Glutamatergic neuron (in vitro differentiated cells): Measurements from ENCODE around the gene HAPLN2. TPM values are rescaled to one million over a fixed set of nuclear protein-coding genes. Genes with fewer than 3 reads are reported as not detected.

Experiments used
- DNase-seq: peaks from one replicate; pipeline ENCODE4 v3.0.0; 2022
- H3K27ac Mint-ChIP-seq: one replicate; pipeline ENCODE4 v1.8.0; 2020; ENCODE audit warnings: mild to moderate bottlenecking, mixed read lengths, inconsistent platforms; ENCODE audit not compliant: unreplicated experiment
- H3K27me3 Mint-ChIP-seq: one replicate; pipeline ENCODE4 v1.8.0; 2020; ENCODE audit warnings: mild to moderate bottlenecking, moderate library complexity, mixed read lengths, inconsistent platforms; ENCODE audit not compliant: unreplicated experiment
- H3K36me3 Mint-ChIP-seq: one replicate; pipeline ENCODE4 v1.8.0; 2020; ENCODE audit warnings: mild to moderate bottlenecking, mixed read lengths, inconsistent platforms; ENCODE audit not compliant: unreplicated experiment
- H3K4me1 Mint-ChIP-seq: one replicate; pipeline ENCODE4 v1.8.0; 2020; ENCODE audit warnings: mild to moderate bottlenecking, low read depth, mixed read lengths, inconsistent platforms; ENCODE audit not compliant: unreplicated experiment
- H3K4me3 Mint-ChIP-seq: one replicate; pipeline ENCODE4 v1.8.0; 2020; ENCODE audit warnings: mild to moderate bottlenecking, mixed read lengths, inconsistent platforms; ENCODE audit not compliant: unreplicated experiment
- H3K9me3 Mint-ChIP-seq: one replicate; pipeline ENCODE4 v1.8.0; 2020; ENCODE audit warnings: mild to moderate bottlenecking, moderate library complexity, mixed read lengths, inconsistent platforms; ENCODE audit not compliant: unreplicated experiment
- total RNA-seq: library from RNA; stranded (reverse); fragmentation: NEBNext Ultra II Directional; extraction: Animal tissue kit (Norgen Biotek cat#: 25700); gene quantifications from one replicate; pipeline ENCODE4 v1.2.1, GENCODE V29; 2021; ENCODE audit not compliant: unreplicated experiment
- TF ChIP-seq, protein P1 (sequence below): fragments of 200-600 bp; sonication (generic); IDR thresholded peaks from one replicate; pipeline ENCODE4 v1.5.0; 2021; ENCODE audit not compliant: partially characterized antibody, unreplicated experiment

The HAPLN2 gene
- total RNA-seq, 1 donor from 2014 or later = 0.71 TPM

DNA sequence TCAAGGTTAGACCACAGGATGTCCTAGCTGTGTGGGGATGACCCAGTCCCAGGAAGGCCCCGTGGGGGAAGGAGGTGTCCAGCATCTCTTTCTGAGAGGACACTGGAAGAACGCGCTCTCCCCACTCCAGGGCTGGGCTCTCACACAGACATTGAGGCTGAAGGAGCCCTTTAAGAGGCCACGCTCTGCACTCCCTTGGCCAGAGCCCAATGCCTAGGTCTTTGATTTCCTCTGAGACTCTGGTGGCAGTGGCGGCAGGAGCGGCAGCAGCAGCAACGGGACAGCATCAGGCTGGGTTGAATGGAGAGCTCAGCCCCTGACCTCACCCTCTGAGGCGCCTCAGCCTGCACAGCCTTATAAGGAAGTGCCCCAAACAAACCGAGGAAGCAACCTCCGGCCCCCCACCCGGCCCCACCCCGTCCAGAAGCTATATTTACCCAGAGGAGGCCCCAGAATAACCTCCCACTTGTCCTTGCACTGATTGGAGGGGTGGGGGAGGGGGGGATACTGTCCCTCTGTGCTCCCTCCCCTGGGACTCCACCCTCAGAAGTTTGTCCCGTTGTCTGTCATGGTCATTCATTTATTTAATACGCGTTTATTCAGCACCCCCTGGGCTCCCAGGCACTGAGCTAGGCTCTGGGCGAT is 45.7 kb downstream of the HAPLN2 start:
- H3K4me3 Mint-ChIP-seq = peak overlapping the region; percentile 65
- H3K4me1 Mint-ChIP-seq = peaks cover 54% of the 10 kb centered on the region
- peaks cover 6% of the 10 kb centered on the region for H3K9me3 Mint-ChIP-seq
- TF ChIP-seq, protein P1, sequence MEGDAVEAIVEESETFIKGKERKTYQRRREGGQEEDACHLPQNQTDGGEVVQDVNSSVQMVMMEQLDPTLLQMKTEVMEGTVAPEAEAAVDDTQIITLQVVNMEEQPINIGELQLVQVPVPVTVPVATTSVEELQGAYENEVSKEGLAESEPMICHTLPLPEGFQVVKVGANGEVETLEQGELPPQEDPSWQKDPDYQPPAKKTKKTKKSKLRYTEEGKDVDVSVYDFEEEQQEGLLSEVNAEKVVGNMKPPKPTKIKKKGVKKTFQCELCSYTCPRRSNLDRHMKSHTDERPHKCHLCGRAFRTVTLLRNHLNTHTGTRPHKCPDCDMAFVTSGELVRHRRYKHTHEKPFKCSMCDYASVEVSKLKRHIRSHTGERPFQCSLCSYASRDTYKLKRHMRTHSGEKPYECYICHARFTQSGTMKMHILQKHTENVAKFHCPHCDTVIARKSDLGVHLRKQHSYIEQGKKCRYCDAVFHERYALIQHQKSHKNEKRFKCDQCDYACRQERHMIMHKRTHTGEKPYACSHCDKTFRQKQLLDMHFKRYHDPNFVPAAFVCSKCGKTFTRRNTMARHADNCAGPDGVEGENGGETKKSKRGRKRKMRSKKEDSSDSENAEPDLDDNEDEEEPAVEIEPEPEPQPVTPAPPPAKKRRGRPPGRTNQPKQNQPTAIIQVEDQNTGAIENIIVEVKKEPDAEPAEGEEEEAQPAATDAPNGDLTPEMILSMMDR = no peak
- DNase-seq = no peak
- peak overlapping the region; percentile 83 for H3K27ac Mint-ChIP-seq
- H3K36me3 Mint-ChIP-seq = no peaks in the 10 kb centered on the region
- H3K27me3 Mint-ChIP-seq = peaks cover 27% of the 10 kb centered on the region

DNA sequence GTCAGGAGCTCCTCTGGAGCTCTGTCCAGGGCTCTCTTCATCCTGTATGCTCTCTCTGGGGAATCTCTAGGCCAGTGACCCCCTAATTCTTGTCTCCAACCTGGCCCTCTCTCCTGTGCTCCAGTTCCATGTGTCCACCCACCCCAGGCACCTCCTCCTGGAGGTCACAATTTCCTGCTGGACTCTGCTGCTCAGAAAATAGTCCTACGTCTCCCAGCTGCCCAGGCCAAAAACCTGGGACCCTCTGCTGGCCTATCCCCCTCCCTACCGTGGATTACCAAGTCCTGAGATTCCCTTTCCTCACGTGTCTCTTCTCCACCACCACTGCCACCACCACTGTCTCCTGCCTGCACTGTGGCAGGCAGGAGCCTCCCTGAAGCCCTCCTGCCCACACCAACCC is 46.3 kb downstream of the HAPLN2 start:
- no peak for DNase-seq
- H3K36me3 Mint-ChIP-seq = no peaks in the 10 kb centered on the region
- TF ChIP-seq, protein P1 = no peak
- H3K4me3 Mint-ChIP-seq = peak overlapping the region; percentile 65
- peaks cover 6% of the 10 kb centered on the region for H3K9me3 Mint-ChIP-seq
- peaks cover 25% of the 10 kb centered on the region for H3K27me3 Mint-ChIP-seq
- H3K27ac Mint-ChIP-seq = peak overlapping the region; percentile 76
- peaks cover 50% of the 10 kb centered on the region for H3K4me1 Mint-ChIP-seq

DNA sequence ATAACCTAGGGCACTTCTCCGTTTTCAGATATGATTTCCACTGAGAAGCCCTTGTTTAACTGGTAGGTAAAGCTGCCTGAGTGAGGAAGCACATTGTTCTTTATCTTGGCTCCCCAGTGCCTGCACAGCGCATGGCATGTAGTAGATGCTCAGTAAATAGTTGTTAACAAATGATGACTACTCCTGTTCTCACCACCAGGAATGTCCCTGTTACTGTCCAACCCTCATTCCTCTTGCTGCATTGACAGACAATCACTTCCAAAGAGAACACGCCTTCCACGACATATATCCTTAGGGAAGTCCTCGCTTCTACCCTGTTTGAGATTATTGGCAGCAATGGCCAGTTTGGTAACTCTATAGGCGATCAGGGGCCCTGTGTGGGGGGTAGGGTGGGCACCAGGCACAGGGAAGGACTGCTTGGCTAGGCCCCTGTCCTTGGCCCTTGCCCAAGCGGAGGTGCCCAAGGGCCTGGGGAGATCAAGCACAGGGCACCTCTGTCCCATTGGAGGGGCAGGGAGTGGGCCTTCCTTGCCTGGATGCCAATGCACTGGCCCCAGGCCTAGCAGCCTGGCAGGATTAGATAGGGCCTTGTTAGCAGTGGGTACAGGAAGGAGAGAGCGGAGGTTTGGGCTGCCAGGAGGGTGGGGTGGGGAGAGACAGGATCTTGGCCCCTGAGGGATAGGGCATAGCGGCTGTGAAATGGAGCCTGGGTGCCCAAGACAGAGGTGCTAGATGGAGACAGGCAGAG is 47.8 kb downstream of the HAPLN2 start:
- peaks cover 30% of the 10 kb centered on the region for H3K27me3 Mint-ChIP-seq
- DNase-seq = no peak
- TF ChIP-seq, protein P1 = no peak
- peaks cover 11% of the 10 kb centered on the region for H3K36me3 Mint-ChIP-seq
- peaks cover 52% of the 10 kb centered on the region for H3K4me1 Mint-ChIP-seq
- H3K4me3 Mint-ChIP-seq = no peak overlapping the region
- H3K9me3 Mint-ChIP-seq = peaks cover 14% of the 10 kb centered on the region
- peak overlapping the region; percentile 86 for H3K27ac Mint-ChIP-seq

DNA sequence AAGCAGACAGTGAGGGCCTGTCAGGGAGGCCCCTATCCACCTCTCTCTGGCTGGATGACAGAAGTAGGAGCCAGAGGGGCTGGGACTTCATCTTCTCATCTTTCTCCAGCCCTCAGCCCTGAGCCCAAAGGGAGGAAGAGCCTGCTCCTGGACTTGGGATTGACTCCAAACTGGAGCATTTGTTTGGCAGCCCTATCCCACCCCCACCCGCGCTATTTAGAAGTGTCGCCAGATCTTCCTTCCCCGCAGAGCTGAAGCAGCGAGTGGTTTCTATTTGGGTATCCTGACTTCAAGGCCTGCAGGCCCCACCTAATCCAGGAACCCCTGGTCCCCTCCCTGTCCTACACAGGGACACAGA is 48.4 kb downstream of the HAPLN2 start:
- Mint-ChIP-seq H3K36me3 (peaks cover 16% of the 10 kb centered on the region), H3K27me3 (peaks cover 33% of the 10 kb centered on the region), H3K9me3 (peaks cover 18% of the 10 kb centered on the region), H3K4me3 (no peak overlapping the region), H3K4me1 (peaks cover 55% of the 10 kb centered on the region), H3K27ac (peak overlapping the region; percentile 69)
- TF ChIP-seq, protein P1 = no peak
- DNase-seq = no peak

DNA sequence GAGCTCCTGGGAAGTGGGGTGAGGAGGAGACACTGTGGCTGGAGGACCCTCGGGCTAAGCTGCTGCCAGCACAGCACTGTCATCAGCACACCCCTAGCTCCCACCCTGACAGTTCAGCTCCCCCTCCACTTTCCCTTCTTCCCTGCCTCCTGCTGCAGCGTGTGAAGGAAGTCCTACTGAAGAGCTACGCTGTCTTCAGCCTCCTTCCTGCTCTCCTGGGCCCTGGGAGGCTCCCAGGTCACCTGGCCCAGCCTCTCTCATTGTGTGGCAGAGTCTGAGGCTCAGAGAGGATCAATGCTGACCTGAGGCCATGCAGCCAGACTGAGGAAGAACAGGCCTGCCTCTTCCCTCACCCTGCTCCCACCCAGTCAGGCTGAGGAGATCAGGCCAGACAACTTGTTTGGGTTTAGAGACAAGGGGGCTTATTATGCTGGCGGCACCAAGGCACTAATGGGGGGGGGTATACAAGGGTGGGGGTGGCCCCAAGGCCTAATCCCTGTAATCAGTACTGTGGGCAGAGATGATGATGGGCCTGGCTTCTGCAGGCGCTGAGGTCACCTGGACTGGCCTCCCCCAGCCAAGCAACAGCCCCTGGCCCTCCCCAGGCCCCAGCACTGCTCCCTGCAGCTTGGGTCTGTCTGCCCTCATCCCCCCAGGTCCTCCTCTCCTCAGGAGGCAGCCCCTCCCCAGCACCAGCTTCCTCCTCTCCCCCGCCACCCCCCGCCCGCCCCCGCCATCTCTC is 48.9 kb downstream of the HAPLN2 start:
- peaks cover 33% of the 10 kb centered on the region for H3K27me3 Mint-ChIP-seq
- H3K9me3 Mint-ChIP-seq = peaks cover 21% of the 10 kb centered on the region
- H3K36me3 Mint-ChIP-seq = peaks cover 16% of the 10 kb centered on the region
- H3K27ac Mint-ChIP-seq = peak overlapping the region; percentile 69
- TF ChIP-seq, protein P1 = no peak
- peaks cover 56% of the 10 kb centered on the region for H3K4me1 Mint-ChIP-seq
- peak overlapping the region; percentile 6 for H3K4me3 Mint-ChIP-seq
- DNase-seq = no peak
